EH (cell line): Measurements from ENCODE around the gene GPR176.

Source experiments
- DNase-seq: peaks from one replicate; pipeline ENCODE4 v3.0.0-alpha.2; 2015; ENCODE audit warnings: low read depth

Gene GPR176

DNA sequence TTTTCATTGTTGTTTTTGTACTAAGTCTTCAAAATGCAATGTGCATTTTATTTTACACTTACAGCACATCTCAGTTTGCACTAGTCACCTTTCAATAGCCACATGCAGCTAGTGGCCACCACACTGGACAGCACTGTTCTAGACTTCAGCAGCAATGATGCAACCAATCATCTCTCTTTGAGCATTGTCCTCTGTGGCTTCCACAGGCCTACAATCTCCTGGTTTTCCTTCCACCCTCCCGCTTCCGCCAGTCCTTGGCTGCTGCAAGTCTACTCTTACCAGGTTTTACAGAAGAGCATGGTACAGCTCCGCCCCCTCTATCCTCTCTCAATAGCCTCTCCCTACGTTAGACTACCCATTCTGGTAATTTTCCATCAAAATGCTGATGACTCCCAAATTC, 112.3 kb downstream of the GPR176 start:
- DNase-seq, result no peak

DNA sequence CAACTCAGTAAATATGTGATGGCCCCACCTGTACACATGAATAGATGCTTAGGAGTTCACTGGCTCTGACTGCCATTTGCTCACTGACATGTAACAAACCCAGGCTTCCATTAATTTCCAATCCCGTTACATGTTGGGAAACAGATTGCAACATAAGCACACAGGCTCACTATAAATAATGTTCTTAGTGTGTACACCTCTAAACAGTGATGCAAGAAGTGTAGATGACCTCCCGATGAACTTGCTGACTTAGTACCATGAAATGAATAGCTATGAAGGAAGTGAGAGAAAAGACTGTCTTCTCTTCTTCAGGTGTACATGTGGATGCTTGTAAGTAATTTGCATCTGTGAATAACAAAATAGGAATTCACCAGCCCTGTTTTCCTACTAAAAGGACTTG, 116.0 kb downstream of the GPR176 start:
- no peak for DNase-seq

DNA sequence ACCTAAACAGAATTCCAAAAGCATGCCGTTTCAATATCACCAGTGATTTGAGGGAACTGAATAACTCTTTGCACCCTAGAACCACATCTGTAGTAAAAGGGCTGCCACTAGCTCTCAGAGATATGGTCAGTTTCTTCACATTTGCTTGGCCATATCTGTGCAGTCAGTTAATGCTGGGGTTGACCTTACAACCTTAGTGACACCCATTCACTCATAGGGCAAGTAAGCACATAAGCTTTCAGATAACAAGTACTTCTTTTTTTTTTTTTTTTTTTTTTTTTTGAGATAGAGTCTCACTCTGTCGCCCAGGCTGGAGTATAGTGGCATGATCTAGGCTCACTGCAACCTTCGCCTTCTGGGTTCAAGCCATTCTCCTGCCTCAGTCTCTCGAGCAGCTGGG, 117.0 kb downstream of the GPR176 start:
- no peak for DNase-seq

DNA sequence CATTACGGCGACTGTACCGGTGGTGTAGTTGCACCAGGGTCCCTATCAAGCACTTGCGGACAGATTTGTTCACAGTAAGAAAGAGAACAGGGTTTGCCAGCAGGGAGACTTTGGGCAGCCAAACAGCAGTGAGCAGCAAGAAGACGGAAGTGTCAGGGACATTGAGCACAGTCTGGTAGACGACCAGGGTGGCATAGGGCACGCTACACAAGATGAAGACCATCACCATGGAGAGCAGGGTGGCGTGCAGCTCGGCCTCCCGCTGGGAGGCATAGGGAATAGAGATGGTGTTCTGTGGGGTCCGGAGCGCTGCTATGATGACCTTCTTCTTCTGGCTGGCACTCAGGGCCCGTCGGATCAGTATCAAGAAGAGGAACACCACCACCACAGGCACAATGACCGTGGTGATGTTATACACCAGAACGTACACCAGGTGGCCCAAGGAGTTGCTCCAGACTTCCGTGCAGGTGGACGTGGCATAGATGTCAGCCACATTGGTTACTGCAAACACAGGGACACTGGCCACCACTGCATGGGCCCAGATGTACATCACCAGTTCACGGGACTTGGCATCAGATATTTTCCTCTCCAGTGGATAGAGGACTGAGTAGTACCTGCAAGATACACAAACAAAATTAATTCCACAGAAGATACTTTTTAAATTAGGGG, 118.3 kb downstream of the GPR176 start:
- DNase-seq, result no peak

DNA sequence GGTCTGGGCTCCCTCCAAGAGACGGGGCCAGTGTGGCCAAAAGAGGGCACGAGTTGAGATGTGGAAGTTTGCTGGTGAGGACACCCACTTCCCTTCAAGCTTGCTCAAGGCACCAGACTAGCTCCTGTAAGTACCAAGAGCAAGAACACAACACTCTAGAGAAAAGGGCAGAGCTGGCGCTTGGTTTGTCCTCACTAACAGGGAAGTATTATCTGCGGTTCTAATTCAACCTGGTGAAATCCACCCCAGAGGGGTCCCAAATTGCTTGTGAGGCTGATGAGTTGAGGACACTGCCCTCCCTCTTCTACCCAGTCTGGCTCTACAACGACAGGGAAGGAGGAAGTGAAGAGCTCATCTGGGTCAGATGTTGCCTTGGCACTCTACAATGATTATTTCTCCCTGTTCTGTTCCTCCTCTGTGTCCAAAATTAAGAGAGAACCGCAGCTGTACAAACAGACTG, 120.5 kb downstream of the GPR176 start:
- no peak for DNase-seq

DNA sequence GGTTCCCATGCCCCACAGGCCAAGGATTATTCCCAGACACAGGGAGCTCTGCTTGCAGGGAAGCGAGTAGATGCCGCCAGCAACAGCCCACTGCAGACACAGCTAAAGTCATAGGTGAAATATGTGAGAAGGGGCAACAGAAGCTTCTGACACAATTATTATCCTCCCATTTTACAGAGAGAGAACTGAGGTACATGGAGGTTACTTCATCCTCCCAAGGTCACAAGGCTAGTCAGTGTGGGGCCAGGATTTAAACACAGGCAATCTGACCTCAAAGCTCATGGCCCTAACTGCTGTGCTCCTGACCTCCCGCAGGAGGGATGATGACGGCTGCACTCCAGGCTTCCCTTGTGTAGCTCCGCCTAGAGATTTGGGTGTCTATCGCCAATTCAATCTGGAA, 121.7 kb downstream of the GPR176 start:
- no peak for DNase-seq

DNA sequence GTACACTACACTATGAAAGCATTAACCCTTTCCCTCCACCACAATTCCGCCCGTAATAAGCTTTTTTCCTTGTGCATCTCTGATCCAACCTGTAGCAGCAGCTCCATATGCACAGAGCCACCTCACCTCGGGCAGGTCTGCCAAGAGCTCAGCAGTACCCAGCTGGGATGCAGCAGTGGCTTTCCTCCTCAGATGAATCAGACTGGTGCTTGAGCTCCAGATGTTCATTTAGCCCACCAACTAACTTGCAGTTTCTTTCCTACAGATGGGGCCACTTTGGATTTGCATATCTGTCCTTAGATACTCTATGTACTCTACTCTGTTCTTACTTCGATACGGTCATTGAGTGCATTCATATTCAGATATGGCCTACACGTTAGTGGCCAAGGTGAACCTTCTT, 122.7 kb downstream of the GPR176 start:
- DNase-seq, result no peak

DNA sequence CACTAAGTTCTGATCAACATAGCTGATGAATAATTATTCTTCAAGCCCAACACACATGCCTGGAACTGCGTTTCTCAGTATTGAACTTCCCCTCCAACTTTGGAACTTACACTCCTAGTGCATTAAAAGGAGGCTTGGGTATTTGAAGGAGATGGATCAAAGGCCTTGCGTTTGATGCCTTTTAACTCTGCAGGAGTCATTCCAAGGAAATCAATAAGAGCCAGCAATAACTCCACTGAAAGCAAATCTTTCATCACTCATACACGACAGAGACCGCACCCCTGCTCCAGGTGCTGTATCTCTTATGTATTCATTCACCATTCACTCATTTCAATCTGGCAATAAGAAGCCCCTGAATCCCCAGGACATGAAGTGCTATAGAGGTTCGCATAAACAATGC, 123.5 kb downstream of the GPR176 start:
- DNase-seq, result no peak

DNA sequence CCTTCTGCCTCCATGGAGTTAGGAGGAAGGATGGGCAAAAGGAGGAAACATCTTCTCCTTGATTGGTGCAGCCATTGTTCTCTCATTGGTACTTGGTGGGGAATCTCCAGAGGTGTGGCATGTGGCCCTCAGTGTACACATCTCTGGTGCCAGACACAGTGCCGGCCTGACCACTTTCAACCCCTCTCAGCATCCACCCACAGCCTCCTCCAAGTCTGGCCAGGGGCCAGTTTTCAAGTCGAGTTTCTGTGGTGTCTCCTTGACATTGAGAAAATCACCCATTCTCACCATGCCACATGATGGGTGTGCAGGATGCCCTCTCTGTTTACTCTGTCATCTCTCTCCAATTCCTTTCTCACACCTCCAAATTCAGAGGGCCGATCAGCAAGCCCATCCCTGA, 124.6 kb downstream of the GPR176 start:
- DNase-seq, result no peak

DNA sequence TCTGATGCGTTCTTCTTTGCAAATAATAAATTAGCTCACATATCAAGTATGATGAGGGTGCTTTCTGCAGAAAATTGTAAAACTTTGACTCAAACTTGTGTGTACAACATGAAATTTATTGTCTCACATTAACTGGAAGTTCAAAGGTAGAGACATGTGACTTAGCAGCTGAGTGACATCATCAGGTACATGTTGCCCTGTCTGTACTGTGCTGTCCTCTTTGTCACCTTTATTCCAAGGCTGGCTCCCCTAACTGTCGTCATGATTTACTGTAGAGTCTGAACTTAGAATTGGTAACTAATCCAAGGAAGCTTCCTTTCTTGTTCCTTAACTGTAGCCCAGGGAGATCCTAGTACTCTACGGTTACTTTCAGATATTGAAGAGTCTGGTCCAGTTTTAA, 125.1 kb downstream of the GPR176 start:
- DNase-seq, result no peak

DNA sequence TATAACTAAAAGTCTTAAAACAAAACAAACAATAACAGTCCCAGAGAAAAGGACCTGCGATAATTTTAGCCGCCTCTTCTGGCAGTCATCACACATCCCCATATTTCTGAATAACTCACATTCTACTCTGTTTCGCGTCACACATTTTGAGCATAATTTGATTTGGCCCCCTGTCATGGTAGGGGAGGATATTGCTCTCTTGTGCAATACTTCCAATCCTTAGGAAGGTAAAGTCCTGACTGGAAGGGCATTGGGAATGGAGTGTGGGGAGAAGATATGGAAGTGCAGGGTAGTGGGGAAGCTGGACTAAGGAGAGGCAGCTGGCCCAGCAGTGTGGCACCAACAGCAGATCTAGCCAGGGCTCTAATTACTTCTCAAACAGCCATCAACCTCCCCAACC, 126.1 kb downstream of the GPR176 start:
- no peak for DNase-seq

DNA sequence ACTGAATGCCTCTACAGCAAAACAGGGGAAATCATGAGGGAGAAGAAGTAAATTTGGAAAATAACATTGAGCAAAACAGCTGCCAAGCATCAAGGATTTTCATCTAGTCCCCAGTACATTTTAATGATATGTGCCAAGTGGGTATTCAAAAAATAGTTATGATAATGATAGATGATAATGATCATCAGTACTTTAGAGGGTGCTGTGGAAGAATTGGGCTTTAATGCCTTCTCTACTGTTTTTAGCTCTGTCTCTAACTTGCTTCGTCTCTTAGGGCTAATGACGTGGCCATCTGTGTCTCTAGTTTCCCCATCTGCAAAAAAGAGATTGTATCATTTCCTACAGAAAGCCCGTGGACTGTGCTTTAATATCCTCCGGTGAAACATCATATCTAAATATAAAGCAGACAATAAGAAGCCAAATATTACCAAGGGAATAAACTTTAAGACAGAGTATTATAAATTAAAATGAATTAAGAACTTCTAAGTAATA, 127.2 kb downstream of the GPR176 start:
- no peak for DNase-seq

DNA sequence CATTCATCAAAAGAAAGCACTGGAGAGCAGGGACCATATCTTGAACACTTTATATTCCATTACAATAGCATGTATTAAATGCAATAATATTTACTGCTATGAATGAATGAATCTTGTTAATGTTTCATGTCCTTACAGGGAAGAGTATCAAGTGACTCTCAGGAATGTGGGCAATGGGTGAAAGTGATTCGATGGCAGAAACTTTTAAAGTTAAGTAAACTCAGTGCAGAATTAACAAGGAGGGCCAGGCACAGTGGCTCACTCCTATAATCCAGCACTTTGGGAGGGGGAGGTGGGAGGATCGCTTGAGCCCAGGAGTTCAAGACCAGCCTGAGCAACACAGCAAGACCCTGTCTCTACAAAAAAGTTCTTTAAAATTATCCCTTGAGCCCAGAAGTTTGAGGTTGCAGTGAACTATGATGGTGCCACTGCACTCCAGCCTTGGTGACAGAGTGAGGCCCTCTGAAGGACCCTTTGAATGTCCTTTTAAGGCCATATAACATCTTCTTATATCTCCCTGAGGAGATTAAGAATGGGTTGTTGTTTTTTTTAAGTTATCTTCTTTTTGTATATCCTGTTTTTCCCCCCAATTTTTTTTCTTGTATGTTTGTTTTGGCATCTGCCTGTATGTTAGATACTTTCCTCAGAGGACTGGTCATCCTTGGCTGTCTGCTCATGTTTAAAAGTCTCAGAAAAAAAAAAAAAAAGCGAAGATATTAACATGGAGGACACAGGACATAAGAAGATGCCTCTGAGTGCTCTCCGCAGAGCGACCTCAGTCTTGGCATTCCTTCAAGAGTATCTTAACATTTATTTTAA, 127.8 kb downstream of the GPR176 start:
- peak; percentile 46 for DNase-seq

DNA sequence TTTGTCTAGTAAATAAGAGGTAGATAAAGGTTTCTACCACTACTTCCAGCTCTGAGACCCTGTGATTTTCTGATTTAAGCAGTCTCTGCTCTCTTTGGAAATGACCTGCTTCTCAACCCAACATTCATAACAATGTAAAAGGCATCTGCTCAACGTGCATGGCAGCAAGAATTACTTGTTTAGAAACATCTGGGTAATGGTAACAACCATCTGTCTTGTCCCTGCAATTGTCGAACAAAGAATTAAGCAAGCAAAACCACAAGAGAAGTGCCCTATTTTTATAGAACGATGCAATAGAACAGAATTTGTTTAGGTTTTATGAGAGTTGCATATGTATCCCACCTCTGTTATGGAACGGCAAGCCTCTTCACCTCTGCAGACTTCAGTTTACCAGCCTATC, 130.3 kb downstream of the GPR176 start:
- DNase-seq, result peak; percentile 45

DNA sequence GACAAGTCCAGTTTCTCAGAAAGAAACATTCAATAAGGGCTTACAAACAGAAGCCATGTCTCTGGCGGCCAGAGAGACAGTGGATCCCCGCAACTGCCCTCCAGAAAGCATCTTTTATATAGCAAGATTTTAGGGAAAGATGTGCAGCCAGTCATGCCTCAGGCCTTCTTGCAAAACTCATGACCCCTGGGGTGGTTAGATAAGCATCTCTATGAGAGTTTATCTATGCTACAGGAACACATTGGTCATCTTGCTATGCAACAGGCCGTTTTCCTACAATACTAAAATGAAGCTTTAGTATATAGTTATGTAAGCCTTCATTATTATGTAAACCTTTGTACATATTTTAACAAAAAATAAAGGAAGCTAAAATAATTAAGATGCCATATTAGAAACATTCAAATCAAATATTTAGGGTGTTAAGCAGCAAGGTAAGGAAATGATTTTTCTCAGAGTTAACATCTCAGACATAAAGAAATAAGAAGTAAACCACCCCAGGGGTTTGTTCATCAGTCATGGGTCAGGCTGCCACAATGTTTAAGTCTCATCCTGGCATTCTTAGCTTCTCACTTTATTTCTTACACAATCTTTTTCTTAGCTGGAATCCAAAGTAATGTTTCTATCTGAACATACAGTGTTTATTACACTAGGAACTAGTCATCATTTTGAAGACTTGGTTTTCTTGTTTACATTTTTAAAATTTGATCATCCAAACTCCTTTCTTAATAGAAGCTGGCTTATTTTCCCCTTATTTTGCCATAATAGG, 131.1 kb downstream of the GPR176 start:
- peak; percentile 81 for DNase-seq

DNA sequence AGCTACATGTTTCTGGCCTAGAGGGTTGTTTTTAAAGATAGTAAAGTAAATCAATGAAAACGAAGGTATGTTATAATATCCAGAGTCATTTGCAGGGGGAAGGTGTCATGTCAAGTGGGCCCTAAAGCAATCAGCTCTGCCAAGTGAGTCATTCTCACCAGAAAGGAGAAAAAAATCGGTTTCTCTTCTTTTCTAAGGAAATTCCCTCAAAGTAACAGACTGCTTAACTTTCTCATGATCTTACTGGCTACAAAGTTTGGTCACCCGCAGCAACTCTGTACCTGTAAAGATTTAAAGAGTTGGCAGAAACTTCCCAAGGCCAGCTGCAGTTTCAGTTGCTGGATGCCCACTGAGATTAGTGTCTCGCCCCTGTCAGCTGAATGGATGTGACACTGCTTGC, 132.0 kb downstream of the GPR176 start:
- peak; percentile 63 for DNase-seq

DNA sequence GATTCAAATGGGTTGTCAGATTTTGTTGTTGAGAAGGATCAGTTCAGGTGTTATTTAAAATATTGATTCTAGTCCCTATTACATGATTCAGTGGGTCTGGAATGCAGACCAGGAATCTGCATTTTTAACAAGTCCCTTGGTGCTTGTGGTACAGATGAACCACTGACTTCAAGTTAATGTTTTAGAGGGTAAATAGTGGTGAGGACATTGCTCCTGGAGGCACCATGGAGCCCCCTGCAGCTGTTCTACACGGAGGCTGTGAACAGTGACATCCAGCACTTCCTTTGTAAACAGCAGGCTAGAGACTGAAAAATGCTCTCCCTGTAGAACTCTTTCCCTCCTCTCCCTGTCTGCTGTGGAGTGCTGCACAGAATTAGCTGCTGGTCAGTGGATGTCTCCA, 132.6 kb downstream of the GPR176 start:
- no peak for DNase-seq

DNA sequence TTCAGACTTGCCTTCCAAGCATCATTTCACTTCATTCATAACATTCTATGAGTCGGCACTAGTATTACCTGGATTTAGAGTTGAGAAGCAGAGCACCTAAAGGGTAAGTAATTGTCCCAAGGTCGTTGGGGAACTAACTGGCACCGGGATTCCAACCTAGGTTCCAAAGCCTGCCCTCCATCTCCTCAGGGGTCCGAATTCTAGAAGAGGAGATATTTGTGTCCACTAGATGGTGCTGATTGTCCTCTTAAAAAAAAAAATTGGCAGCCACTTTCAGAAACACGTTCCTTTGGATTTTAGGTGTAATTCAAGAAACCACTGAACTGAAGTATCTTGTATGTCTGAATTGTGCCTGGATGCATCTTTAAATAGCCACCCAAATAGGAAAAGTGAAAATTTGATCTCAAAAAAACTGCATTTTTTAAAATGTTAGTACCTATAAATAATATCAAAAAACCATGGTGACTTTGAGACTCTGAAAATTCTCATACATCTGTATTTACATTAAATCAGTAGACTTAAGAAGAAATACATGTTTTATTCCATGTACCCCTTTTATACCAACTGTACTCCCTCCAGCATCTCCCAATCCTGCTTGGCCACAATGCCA, 133.5 kb downstream of the GPR176 start:
- DNase-seq, result peak; percentile 75

DNA sequence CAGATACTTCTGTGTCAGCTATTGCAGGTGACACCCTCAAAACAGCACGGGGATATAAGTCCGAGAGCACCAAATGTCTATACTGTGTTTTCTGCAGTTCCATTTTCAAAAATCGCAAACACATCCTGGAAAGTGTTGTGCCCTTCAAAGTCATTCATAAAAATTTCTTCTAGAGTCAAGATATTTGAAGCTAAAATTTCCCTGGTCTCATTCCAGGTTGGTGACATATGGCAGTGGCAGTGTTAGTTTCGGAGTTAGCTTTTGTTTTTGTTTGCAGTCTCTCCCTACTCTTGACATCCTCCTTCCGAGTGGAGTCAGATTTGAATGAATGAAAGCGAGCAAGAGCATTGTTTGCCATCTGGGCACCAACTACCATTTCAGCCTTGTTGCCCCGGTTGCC, 134.2 kb downstream of the GPR176 start:
- DNase-seq, result no peak

DNA sequence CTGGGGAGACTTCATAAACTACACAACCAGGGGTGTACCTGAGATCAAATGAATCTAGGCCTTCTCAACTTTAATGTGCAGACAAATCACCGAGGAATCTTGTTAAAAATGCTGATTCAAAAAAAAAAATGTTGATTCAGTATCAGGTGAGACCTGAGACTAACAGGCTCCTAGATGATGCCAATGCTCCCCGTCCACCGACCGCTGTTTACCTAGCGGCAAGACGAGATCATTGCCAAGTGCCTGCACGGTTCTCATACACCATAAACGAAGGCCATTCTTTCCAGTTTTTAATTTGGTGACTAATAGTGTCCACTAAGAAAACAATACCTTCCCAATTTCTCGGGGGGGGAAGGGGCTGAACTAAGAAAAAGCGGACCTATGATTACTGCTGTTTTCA, 134.9 kb downstream of the GPR176 start:
- DNase-seq, result no peak

DNA sequence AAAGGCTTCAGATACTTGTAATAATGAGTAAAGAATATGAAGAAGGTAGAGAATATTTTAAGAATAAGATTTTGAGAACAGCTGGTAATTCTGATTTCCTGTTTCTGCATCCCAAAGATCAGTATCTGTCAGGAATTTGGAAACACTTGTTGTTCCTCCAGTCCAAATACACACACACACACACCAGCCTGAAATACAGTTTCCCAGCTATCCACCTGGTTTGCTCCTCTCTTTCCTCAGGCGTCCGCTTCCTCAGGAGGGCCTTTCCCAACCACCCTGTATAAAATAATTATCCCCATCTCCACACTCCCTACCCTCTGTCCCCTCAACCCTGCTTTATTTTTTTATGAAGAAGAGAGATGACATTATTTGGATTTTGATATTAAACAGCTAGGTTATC, 135.4 kb downstream of the GPR176 start:
- DNase-seq, result no peak

DNA sequence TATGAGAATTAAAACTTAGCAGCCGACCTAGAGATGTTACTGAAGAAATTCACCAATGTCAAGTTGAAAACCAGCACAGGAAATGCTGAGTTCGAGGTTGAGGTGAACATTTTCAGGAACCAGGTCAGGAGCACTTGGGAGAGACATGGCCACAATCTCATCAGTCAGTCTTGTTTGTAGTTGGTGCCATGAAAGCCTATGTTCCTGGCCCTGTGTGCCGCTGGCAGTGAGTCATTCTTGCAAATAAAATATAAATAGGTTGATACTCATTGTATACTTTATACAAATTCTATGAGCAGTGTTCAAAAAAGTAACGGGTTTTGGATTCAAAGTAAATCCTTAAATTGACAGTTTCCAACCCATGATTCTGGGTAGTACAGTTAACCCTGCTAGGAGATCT, 135.9 kb downstream of the GPR176 start:
- peak; percentile 62 for DNase-seq
